ENCODE measurements around the gene CLCC1.

The CLCC1 gene

DNA sequence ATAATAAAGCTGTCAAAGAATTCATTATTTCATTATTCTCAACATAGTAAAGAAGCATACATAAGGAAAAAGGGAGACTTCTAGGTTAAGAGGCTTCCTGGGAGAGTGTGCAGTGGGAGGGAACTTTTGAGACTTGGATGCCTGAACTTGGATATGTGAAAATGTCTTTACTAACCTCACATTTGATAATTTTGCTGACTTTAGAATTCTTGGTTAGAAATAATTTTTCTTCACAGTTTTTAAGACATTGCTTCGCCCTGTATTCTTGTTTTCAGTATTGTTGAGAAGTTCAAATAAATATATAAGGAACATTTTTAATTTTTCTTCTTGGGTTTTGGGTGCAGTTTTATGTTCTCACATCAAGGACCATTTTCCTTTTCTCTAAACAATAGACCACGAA is 46.5 kb downstream of the CLCC1 start:
- DNase-seq (ENCODE audit: low read depth in 1 of 2, low spot score in 1 of 2) = no peak

Measured in stimulated activated CD4-positive, alpha-beta T cell treated with anti-CD3 and anti-CD28 coated beads, Interleukin-15, amount 100 ng/mL, for 1 hour (primary cell).